Caco-2 (cell line): ENCODE measurements around the gene CCDC124. TPM values are rescaled to one million over a fixed set of nuclear protein-coding genes. Genes with fewer than 3 reads are reported as not detected.

Source experiments
- BruUV-seq: library from RNA; stranded (reverse); fragments of 400-500 nt; replicated peaks from 2 replicates; lab custom pipeline; 2021; lab: Mats Ljungman, UMichigan
- CTCF ChIA-PET: fragments of 300-600 bp; sonication (Branson Sonifier 250); formaldehyde crosslinking; loops from one replicate; lab custom pipeline; 2022; ENCODE audit warnings: antibody characterized with exemption; lab: Charles Lee
- POLR2A ChIA-PET: fragments of 300-600 bp; sonication (Branson Sonifier 250); formaldehyde crosslinking; loops from one replicate; lab custom pipeline; 2022; ENCODE audit warnings: antibody characterized with exemption; lab: Charles Lee
- DNase-seq, 2 experiments: peaks; one replicate each; pipeline versions ENCODE4 v3.0.0 to v3.0.0-alpha.2; 2020 to 2022
- H3K27me3 ChIP-seq: replicated peaks from 2 replicates; pipeline ENCODE4 v1.6.0; 2011; ENCODE audit warnings: low read length; ENCODE audit not compliant: control insufficient read depth, insufficient read depth
- H3K36me3 ChIP-seq: 2 replicates; pipeline ENCODE4 v1.5.1; 2011; ENCODE audit warnings: low read length; ENCODE audit not compliant: control insufficient read depth, insufficient read depth
- H3K4me1 ChIP-seq: fragments of 250-450 bp; sonication (Bioruptor Pico); 2 replicates; pipeline ENCODE4 v1.5.1; 2020; ENCODE audit warnings: mild to moderate bottlenecking
- H3K4me3 ChIP-seq: 2 replicates; pipeline ENCODE4 v1.5.1; 2011; ENCODE audit warnings: low read depth, mild to moderate bottlenecking, control low read depth, low read length
- H3K9me3 ChIP-seq: fragments of 250-450 bp; sonication (Bioruptor Pico); 2 replicates; pipeline ENCODE4 v1.5.1; 2020; ENCODE audit warnings: mild to moderate bottlenecking, moderate library complexity
- H3K27ac Mint-ChIP-seq: one replicate; pipeline ENCODE4 v1.8.0; 2022; ENCODE audit warnings: mixed read lengths; ENCODE audit not compliant: unreplicated experiment
- H3K27me3 Mint-ChIP-seq: one replicate; pipeline ENCODE4 v1.8.0; 2022; ENCODE audit warnings: mixed read lengths; ENCODE audit not compliant: insufficient read depth, unreplicated experiment
- H3K36me3 Mint-ChIP-seq: one replicate; pipeline ENCODE4 v1.8.0; 2022; ENCODE audit warnings: mild to moderate bottlenecking, mixed read lengths; ENCODE audit not compliant: insufficient read depth, unreplicated experiment
- H3K4me1 Mint-ChIP-seq: one replicate; pipeline ENCODE4 v1.8.0; 2022; ENCODE audit warnings: low read depth, mixed read lengths; ENCODE audit not compliant: unreplicated experiment
- H3K4me3 Mint-ChIP-seq: one replicate; pipeline ENCODE4 v1.8.0; 2022; ENCODE audit warnings: mild to moderate bottlenecking, moderate library complexity, mixed read lengths; ENCODE audit not compliant: unreplicated experiment
- H3K9me3 Mint-ChIP-seq: one replicate; pipeline ENCODE4 v1.8.0; 2022; ENCODE audit warnings: mixed read lengths; ENCODE audit not compliant: unreplicated experiment
- CTCF ChIP-seq, 2 experiments: fragments of 200-600 bp in 1 of 2; IDR thresholded peaks; 1 replicate in 1 of 2; 2 replicates in 1 of 2; pipeline versions ENCODE4 v1.5.1 to v1.8.0; 2011 to 2022; ENCODE audit warnings: antibody characterized with exemption in 1 of 2, control low read depth in 1 of 2, inconsistent platforms in 1 of 2, low read depth in 1 of 2, low read length in 1 of 2, mild to moderate bottlenecking in 1 of 2, moderate library complexity in 1 of 2; ENCODE audit not compliant: insufficient read depth in 1 of 2, severe bottlenecking in 1 of 2, unreplicated experiment in 1 of 2
- intact Hi-C: fragments of 100-400 bp; cut with micrococcal nuclease; formaldehyde crosslinking; loops from one replicate; pipeline ENCODE4 v1.10.0; 2022; ENCODE audit not compliant: unreplicated experiment
- total RNA-seq: library from RNA; stranded (reverse); gene quantifications from 2 replicates; pipeline ENCODE4 v1.2.3, GENCODE V29; 2022

Gene CCDC124
- total RNA-seq, 1 experiment from 2014 or later = 73.3 TPM

- TF ChIP-seq CTCF (IDR thresholded peaks at IDR 0.05; ENCODE audit: insufficient read depth in 1 of 2, low read depth in 1 of 2, low read length in 1 of 2, severe bottlenecking in 1 of 2, unreplicated experiment in 1 of 2) = no peak
- Mint-ChIP-seq H3K36me3 (no peaks in the 10 kb centered on the region), H3K27ac (no peak overlapping the region), H3K9me3 (no peaks in the 10 kb centered on the region), H3K4me1 (no peaks in the 10 kb centered on the region), H3K27me3 (no peaks in the 10 kb centered on the region), H3K4me3 (no peak overlapping the region)
- Histone ChIP-seq H3K9me3 (no peaks in the 10 kb centered on the region), H3K36me3 (no peaks in the 10 kb centered on the region), H3K4me1 (no peaks in the 10 kb centered on the region), H3K4me3 (no peak overlapping the region), H3K27me3 (no peaks in the 10 kb centered on the region)
- intact Hi-C loops = no loop called here
- ChIA-PET POLR2A (no interaction called here), CTCF (no interaction called here)
- DNase-seq = no peak
- BruUV-seq = no TSS peak
Measured at GRCh38 chr19:17988161-17988560, 55.3 kb downstream of the CCDC124 start.

GRCh38 chr19:17989425-17990094 lies 56.7 kb downstream of the CCDC124 start:
- no peak for DNase-seq
- Histone ChIP-seq H3K4me3 (no peak overlapping the region), H3K9me3 (no peaks in the 10 kb centered on the region), H3K36me3 (no peaks in the 10 kb centered on the region), H3K4me1 (no peaks in the 10 kb centered on the region), H3K27me3 (no peaks in the 10 kb centered on the region)
- ChIA-PET POLR2A (no interaction called here), CTCF (no interaction called here)
- Mint-ChIP-seq H3K36me3 (no peaks in the 10 kb centered on the region), H3K4me3 (no peak overlapping the region), H3K27ac (no peak overlapping the region), H3K4me1 (no peaks in the 10 kb centered on the region), H3K27me3 (no peaks in the 10 kb centered on the region), H3K9me3 (no peaks in the 10 kb centered on the region)
- BruUV-seq = no TSS peak
- no peak for TF ChIP-seq CTCF (IDR thresholded peaks at IDR 0.05; ENCODE audit: insufficient read depth in 1 of 2, low read depth in 1 of 2, low read length in 1 of 2, severe bottlenecking in 1 of 2, unreplicated experiment in 1 of 2)
- intact Hi-C loops = no loop called here

GRCh38 chr19:17993076-17993813 lies 60.4 kb downstream of the CCDC124 start:
- TF ChIP-seq CTCF (IDR thresholded peaks at IDR 0.05; ENCODE audit: insufficient read depth in 1 of 2, low read depth in 1 of 2, low read length in 1 of 2, severe bottlenecking in 1 of 2, unreplicated experiment in 1 of 2) = no peak
- intact Hi-C loops = no loop called here
- no TSS peak for BruUV-seq
- Histone ChIP-seq H3K9me3 (no peaks in the 10 kb centered on the region), H3K4me3 (no peak overlapping the region), H3K36me3 (no peaks in the 10 kb centered on the region), H3K27me3 (no peaks in the 10 kb centered on the region), H3K4me1 (no peaks in the 10 kb centered on the region)
- ChIA-PET CTCF (interaction anchor here (0.5 kb wide), 1 partner anchor 40 kb away, joined by 3 read pairs; no protein-coding TSS in a partner anchor), POLR2A (no interaction called here)
- Mint-ChIP-seq H3K4me1 (no peaks in the 10 kb centered on the region), H3K27me3 (no peaks in the 10 kb centered on the region), H3K27ac (no peak overlapping the region), H3K4me3 (no peak overlapping the region), H3K36me3 (no peaks in the 10 kb centered on the region), H3K9me3 (no peaks in the 10 kb centered on the region)
- no peak for DNase-seq

Other genes with a start within 250 kb of the CCDC124 start
- 0.18 and 0.23 TPM in 2 replicates for gene UNC13A, start 244.7 kb upstream of the CCDC124 start, total RNA-seq
- gene MAP1S, start 213.5 kb upstream of the CCDC124 start, total RNA-seq = 51.4 and 58.2 TPM in 2 replicates
- gene FCHO1, start 181.5 kb upstream of the CCDC124 start, total RNA-seq = 0.35 and 0.39 TPM in 2 replicates
- gene B3GNT3, start 137.9 kb upstream of the CCDC124 start, total RNA-seq = 2.8 and 4.6 TPM in 2 replicates
- gene INSL3, start 111.5 kb upstream of the CCDC124 start, total RNA-seq = not detected in 2 replicates
- not detected in 2 replicates for gene JAK3, start 85.0 kb upstream of the CCDC124 start, total RNA-seq
- 1,599 and 1,686 TPM in 2 replicates for gene RPL18A, start 73.1 kb upstream of the CCDC124 start, total RNA-seq
- 0.43 TPM in 1 of 2 replicates, not detected in the other for gene SLC5A5, start 61.1 kb upstream of the CCDC124 start, total RNA-seq
- not detected in 2 replicates for gene KCNN1, start 34.1 kb downstream of the CCDC124 start, total RNA-seq
- 6.0 and 6.5 TPM in 2 replicates for gene ARRDC2, start 75.2 kb downstream of the CCDC124 start, total RNA-seq
- not detected in 2 replicates for gene IL12RB1, start 153.9 kb downstream of the CCDC124 start, total RNA-seq
- 8.0 and 8.2 TPM in 2 replicates for gene MAST3, start 164.8 kb downstream of the CCDC124 start, total RNA-seq
- 34.3 and 37.8 TPM in 2 replicates for gene PIK3R2, start 220.1 kb downstream of the CCDC124 start, total RNA-seq
- gene IFI30, start 240.8 kb downstream of the CCDC124 start, total RNA-seq = 38.3 and 39.6 TPM in 2 replicates